CD4-positive, CD25-positive, alpha-beta regulatory T cell (primary cell): ENCODE data around the gene CKB. TPM values are rescaled to one million over a fixed set of nuclear protein-coding genes. Genes with fewer than 3 reads are reported as not detected.
A peak's percentile ranks its signal among the peaks of the same experiment; 100 is the strongest.

Source experiments
- ATAC-seq, 2 donors: fragments of 150-1000 bp; cut with Tn5 transposase; one replicate each; pipeline ENCODE4 v1.10.0; 2021; ENCODE audit warnings: low read depth in 2 of 2, moderate number of reproducible peaks in 2 of 2, moderate library complexity in 1 of 2
- DNase-seq, 3 donors: peaks; one replicate each; pipeline versions ENCODE4 v3.0.0 to v3.0.0-alpha.2; 2012 to 2022; ENCODE audit warnings: mixed read lengths in 1 of 3
- H3K27ac ChIP-seq: one replicate; pipeline ENCODE4 v1.7.0; 2013; ENCODE audit warnings: mild to moderate bottlenecking, low read length; ENCODE audit not compliant: insufficient read depth, poor library complexity, severe bottlenecking
- H3K27me3 ChIP-seq: one replicate; pipeline ENCODE4 v1.7.0; 2013; ENCODE audit warnings: low read length; ENCODE audit not compliant: control insufficient read depth, insufficient read depth
- H3K36me3 ChIP-seq: one replicate; pipeline ENCODE4 v1.7.0; 2013; ENCODE audit warnings: mild to moderate bottlenecking, low read length, moderate library complexity; ENCODE audit not compliant: control insufficient read depth, insufficient read depth
- H3K4me1 ChIP-seq: 2 replicates; pipeline ENCODE4 v1.7.0; 2013; ENCODE audit warnings: mild to moderate bottlenecking, low read length; ENCODE audit not compliant: insufficient read depth, control insufficient read depth, poor library complexity, severe bottlenecking
- H3K4me3 ChIP-seq: one replicate; pipeline ENCODE4 v1.7.0; 2013; ENCODE audit warnings: low read depth, mild to moderate bottlenecking, low read length, moderate library complexity
- H3K9me3 ChIP-seq, 2 experiments: 1 replicate in 1 of 2; 2 replicates in 1 of 2; pipeline ENCODE4 v1.7.0; 2013; ENCODE audit warnings: low read length in 2 of 2, mild to moderate bottlenecking in 1 of 2, moderate library complexity in 1 of 2; ENCODE audit not compliant: control insufficient read depth in 2 of 2
- H3K27ac Mint-ChIP-seq, 3 donors: one replicate each; pipeline ENCODE4 v1.8.0; 2020 to 2022; ENCODE audit warnings: mild to moderate bottlenecking in 3 of 3, mixed read lengths in 3 of 3, moderate library complexity in 2 of 3
- H3K27me3 Mint-ChIP-seq: one replicate; pipeline ENCODE4 v1.8.0; 2022; ENCODE audit warnings: mild to moderate bottlenecking, mixed read lengths
- H3K36me3 Mint-ChIP-seq: one replicate; pipeline ENCODE4 v1.8.0; 2020; ENCODE audit warnings: mixed read lengths
- H3K4me1 Mint-ChIP-seq, 4 donors: one replicate each; pipeline ENCODE4 v1.8.0; 2020 to 2022; ENCODE audit warnings: mixed read lengths in 4 of 4, mild to moderate bottlenecking in 1 of 4
- H3K4me3 Mint-ChIP-seq, 4 donors: one replicate each; pipeline ENCODE4 v1.8.0; 2020 to 2022; ENCODE audit warnings: mild to moderate bottlenecking in 4 of 4, mixed read lengths in 4 of 4, moderate library complexity in 3 of 4
- H3K9me3 Mint-ChIP-seq, 7 donors: one replicate each; pipeline ENCODE4 v1.8.0; 2020 to 2022; ENCODE audit warnings: mixed read lengths in 7 of 7, mild to moderate bottlenecking in 3 of 7, moderate library complexity in 2 of 7
- polyA plus RNA-seq, 4 donors: library from polyadenylated mRNA; unstranded; fragments of 300-500 nt; fragmentation: Illumina TruSeq; gene quantifications; one replicate each; pipeline ENCODE4 v1.2.3, GENCODE V29; 2021
- total RNA-seq: library from RNA; stranded (reverse); gene quantifications from one replicate; pipeline ENCODE4 v1.2.3, GENCODE V29; 2022

The CKB gene
- total and polyA plus RNA-seq, 5 donors from 2014 or later: 1.4 to 5.8 (median 1.7) TPM; not detected in 1

- Mint-ChIP-seq H3K27me3 (no peaks in the 10 kb centered on the region), H3K36me3 (peaks cover 20% of the 10 kb centered on the region), H3K9me3 (no peaks in the 10 kb centered on the region), H3K27ac (no peak overlapping the region), H3K4me3 (no peak overlapping the region), H3K4me1 (peaks cover 4 to 11% (median 6%) of the 10 kb centered on the region in 4 donors)
- H3K27ac ChIP-seq: no peak overlapping the region
- no peaks in the 10 kb centered on the region for H3K9me3 ChIP-seq
- peaks cover 55% of the 10 kb centered on the region for H3K36me3 ChIP-seq
- no peaks in the 10 kb centered on the region for H3K27me3 ChIP-seq
- H3K4me1 ChIP-seq: no peaks in the 10 kb centered on the region
- no peak for ATAC-seq
- DNase-seq: no peak
- H3K4me3 ChIP-seq: no peak overlapping the region
Measured at GRCh38 chr14:103496776-103497175, 25.9 kb downstream of the CKB start.

DNA sequence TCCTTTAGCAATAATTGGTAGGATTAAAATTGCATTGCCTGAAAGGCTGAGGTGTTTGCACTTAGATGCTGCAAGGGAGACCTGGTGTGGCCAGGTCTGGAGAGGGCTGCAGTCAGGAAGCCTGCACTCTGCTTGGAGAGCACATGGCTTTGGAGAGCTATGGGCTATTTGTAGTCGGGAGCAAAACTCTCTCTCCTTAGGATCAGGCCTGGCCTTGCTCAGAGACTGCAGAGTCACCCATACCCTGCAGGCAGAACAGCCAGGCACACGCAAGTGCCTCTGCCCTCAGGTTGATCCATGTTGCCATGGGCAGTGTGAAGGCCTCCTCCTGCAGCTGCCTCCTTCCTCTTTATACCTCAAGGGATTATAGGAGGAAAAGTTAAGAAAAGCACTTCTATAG is 26.8 kb downstream of the CKB start:
- H3K27ac ChIP-seq: no peak overlapping the region
- Mint-ChIP-seq H3K4me1 (peaks cover 4 to 8% (median 6%) of the 10 kb centered on the region in 4 donors), H3K9me3 (no peaks in the 10 kb centered on the region), H3K27me3 (no peaks in the 10 kb centered on the region), H3K4me3 (no peak overlapping the region), H3K36me3 (peaks cover 26% of the 10 kb centered on the region), H3K27ac (peak overlapping the region in 1 of 3 donors; percentile 56)
- no peaks in the 10 kb centered on the region for H3K4me1 ChIP-seq
- DNase-seq (no peak), ATAC-seq (no peak)
- no peaks in the 10 kb centered on the region for H3K9me3 ChIP-seq
- peaks cover 55% of the 10 kb centered on the region for H3K36me3 ChIP-seq
- no peak overlapping the region for H3K4me3 ChIP-seq
- no peaks in the 10 kb centered on the region for H3K27me3 ChIP-seq

- no peaks in the 10 kb centered on the region for H3K9me3 Mint-ChIP-seq
- Histone ChIP-seq H3K4me3 (no peak overlapping the region), H3K4me1 (no peaks in the 10 kb centered on the region), H3K9me3 (no peaks in the 10 kb centered on the region), H3K36me3 (peaks cover 74% of the 10 kb centered on the region), H3K27ac (no peak overlapping the region), H3K27me3 (no peaks in the 10 kb centered on the region)
- H3K4me3 Mint-ChIP-seq: no peak overlapping the region
- peak overlapping the region in 1 of 3 donors; percentile 42 for H3K27ac Mint-ChIP-seq
- peaks cover 30% of the 10 kb centered on the region for H3K36me3 Mint-ChIP-seq
- DNase-seq (no peak), ATAC-seq (no peak)
- peaks cover 0 to 2% (median 0%) of the 10 kb centered on the region in 4 donors for H3K4me1 Mint-ChIP-seq
- no peaks in the 10 kb centered on the region for H3K27me3 Mint-ChIP-seq
Measured at GRCh38 chr14:103492156-103492925, 30.3 kb downstream of the CKB start.

- Histone ChIP-seq H3K4me1 (no peaks in the 10 kb centered on the region), H3K9me3 (no peaks in the 10 kb centered on the region), H3K36me3 (peaks cover 75% of the 10 kb centered on the region), H3K27me3 (no peaks in the 10 kb centered on the region), H3K27ac (no peak overlapping the region), H3K4me3 (no peak overlapping the region)
- Mint-ChIP-seq H3K4me3 (no peak overlapping the region), H3K4me1 (peaks cover 0 to 2% (median 0%) of the 10 kb centered on the region in 4 donors), H3K27ac (peak overlapping the region in 1 of 3 donors; percentile 42), H3K36me3 (peaks cover 29% of the 10 kb centered on the region), H3K9me3 (no peaks in the 10 kb centered on the region), H3K27me3 (no peaks in the 10 kb centered on the region)
- ATAC-seq: no peak
- DNase-seq: no peak
Measured at GRCh38 chr14:103491691-103492090, 30.9 kb downstream of the CKB start.

DNA sequence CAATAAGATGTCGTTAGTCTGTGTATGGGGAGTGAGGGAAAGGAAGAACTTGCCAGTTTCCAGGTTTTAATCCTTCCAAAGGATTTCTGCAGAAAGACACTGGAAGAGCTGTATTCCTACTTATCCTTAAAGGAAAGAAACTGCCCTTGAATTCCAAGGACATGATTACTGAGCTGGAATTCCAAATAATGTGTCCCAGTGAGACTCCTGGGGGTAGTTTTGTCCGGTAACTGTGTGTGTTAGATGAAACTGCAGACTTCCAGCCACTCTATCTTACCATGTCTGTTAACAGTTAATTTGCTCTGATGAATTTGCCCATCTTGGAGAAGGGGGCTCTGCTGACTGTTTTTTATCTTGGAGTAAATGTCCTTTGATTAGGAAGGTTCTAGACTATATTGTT is 33.0 kb downstream of the CKB start:
- no peaks in the 10 kb centered on the region for H3K9me3 Mint-ChIP-seq

DNA sequence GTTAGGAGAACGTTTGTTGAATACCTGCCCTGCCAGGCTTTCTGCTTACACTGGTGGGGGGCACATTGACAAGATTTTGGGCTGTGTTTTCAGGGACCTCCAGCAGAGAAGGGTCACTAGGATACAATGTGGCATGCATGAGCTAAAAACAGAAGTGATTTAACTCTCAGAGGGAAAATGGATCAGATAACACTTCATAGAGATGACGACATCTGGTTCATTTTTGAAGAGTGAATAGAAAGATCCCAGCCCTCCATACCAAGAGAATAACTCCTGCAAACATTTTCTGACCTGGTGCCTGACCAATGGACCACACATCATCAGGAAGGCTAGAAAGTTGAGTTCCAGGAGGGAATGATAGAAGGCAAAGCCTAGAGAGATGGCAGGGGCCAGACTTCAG is 33.7 kb downstream of the CKB start:
- Mint-ChIP-seq H3K27me3 (no peaks in the 10 kb centered on the region), H3K36me3 (peaks cover 29% of the 10 kb centered on the region), H3K9me3 (no peaks in the 10 kb centered on the region), H3K4me1 (peaks cover 0 to 2% (median 0%) of the 10 kb centered on the region in 4 donors), H3K4me3 (no peak overlapping the region), H3K27ac (peak overlapping the region in 1 of 3 donors; percentile 6)
- no peaks in the 10 kb centered on the region for H3K27me3 ChIP-seq
- H3K36me3 ChIP-seq: peaks cover 68% of the 10 kb centered on the region
- H3K4me3 ChIP-seq: no peak overlapping the region
- ATAC-seq (no peak), DNase-seq (no peak)
- no peaks in the 10 kb centered on the region for H3K4me1 ChIP-seq
- no peak overlapping the region for H3K27ac ChIP-seq
- H3K9me3 ChIP-seq: no peaks in the 10 kb centered on the region

More for the DNA sequence above, 33.0 kb downstream of the CKB start:
- Histone ChIP-seq H3K9me3 (no peaks in the 10 kb centered on the region), H3K4me1 (no peaks in the 10 kb centered on the region), H3K27me3 (no peaks in the 10 kb centered on the region), H3K36me3 (peaks cover 67% of the 10 kb centered on the region), H3K4me3 (no peak overlapping the region), H3K27ac (no peak overlapping the region)
- Mint-ChIP-seq H3K27me3 (no peaks in the 10 kb centered on the region), H3K4me1 (peaks cover 0 to 2% (median 0%) of the 10 kb centered on the region in 4 donors), H3K27ac (peak overlapping the region in 2 of 3 donors; percentile 8 to 26), H3K4me3 (no peak overlapping the region), H3K36me3 (peaks cover 29% of the 10 kb centered on the region)
- DNase-seq: no peak
- ATAC-seq: no peak

DNA sequence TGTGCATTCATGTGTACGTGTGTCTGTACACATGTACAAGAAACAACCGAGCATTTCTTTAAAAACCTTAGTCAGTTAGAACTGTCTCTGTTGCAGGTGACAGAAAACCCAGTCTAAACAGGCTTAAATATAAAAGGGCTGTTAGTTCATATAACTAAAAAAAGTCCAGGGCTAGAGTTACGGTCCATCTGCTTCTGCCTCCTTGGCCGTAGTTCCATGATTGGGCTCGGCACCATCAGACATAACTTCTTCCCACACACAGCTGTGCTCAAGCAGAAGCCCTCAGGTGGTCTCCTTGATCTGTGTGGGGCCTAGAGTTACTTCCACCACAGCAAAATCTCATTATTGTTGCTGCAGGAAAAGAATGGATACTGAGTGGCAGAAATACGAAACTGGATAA is 34.6 kb downstream of the CKB start:
- peaks cover 0 to 2% (median 0%) of the 10 kb centered on the region in 4 donors for H3K4me1 Mint-ChIP-seq
- ATAC-seq (no peak), DNase-seq (no peak)
- no peak overlapping the region for H3K27ac ChIP-seq
- no peak overlapping the region for H3K4me3 ChIP-seq
- H3K36me3 ChIP-seq: peaks cover 72% of the 10 kb centered on the region
- no peaks in the 10 kb centered on the region for H3K27me3 Mint-ChIP-seq
- H3K27ac Mint-ChIP-seq: no peak overlapping the region
- H3K4me1 ChIP-seq: no peaks in the 10 kb centered on the region
- no peak overlapping the region for H3K4me3 Mint-ChIP-seq
- H3K9me3 ChIP-seq: no peaks in the 10 kb centered on the region
- peaks cover 34% of the 10 kb centered on the region for H3K36me3 Mint-ChIP-seq
- H3K9me3 Mint-ChIP-seq: no peaks in the 10 kb centered on the region
- no peaks in the 10 kb centered on the region for H3K27me3 ChIP-seq

DNA sequence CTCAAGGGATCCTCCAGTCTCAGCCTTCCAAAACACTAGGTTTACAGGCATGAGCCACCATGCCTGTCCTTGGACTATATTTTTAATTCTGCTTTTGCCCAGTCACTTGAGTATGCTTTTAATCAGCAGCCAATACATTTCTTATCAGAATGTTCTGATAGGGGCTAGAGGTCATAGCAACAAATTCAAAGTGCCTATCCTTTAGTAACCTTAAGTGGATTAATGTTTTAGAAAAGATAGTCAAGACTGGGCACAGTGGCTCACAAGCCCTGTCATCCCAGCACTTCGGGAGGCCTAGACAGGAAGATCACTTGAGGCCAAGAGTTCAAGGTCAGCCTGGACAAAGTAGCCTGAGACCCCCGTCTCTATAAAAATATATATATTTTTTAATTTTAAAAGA is 37.1 kb downstream of the CKB start:
- Histone ChIP-seq H3K36me3 (peaks cover 67% of the 10 kb centered on the region), H3K4me3 (no peak overlapping the region), H3K27ac (no peak overlapping the region), H3K4me1 (peaks cover 3% of the 10 kb centered on the region), H3K27me3 (no peaks in the 10 kb centered on the region), H3K9me3 (no peaks in the 10 kb centered on the region)
- ATAC-seq (no peak), DNase-seq (no peak)
- Mint-ChIP-seq H3K4me3 (no peak overlapping the region), H3K36me3 (peaks cover 36% of the 10 kb centered on the region), H3K9me3 (no peaks in the 10 kb centered on the region), H3K4me1 (peaks cover 7 to 15% (median 9%) of the 10 kb centered on the region in 4 donors), H3K27ac (no peak overlapping the region), H3K27me3 (no peaks in the 10 kb centered on the region)
